DMS114 treated with DMSO at 0.1 percent for 48 hours (cell line): ENCODE measurements around the gene PARP1.
"Not testable (repeated sequence)": the region's sequence is repeated elsewhere in the genome, so short reads cannot be mapped to it uniquely, and the experiment has no call there.

Source experiments
- DNase-seq: peaks from one replicate; lab custom pipeline; 2025; ENCODE audit not compliant: unreplicated experiment; lab: John Stamatoyannopoulos, UW

PARP1 gene

DNA sequence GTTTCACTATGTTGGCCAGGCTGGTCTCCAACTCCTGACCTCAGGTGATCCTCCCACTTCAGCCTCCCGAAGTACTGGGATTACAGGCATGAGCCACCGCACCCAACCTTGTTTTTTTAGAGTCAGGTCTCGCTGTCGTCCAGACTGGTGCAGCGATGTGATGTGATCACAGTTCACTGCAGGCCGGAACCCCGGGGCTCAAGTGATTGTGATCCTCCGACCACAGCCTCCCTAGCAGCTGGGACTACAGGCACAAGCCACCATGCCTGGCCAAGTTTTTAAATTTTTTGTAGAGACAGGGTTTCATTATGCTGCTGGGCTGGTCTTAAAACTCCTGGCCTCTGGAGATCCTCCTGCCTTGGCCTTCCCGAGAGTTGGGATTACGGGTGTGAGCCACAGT is 52.9 kb downstream of the PARP1 start:
- DNase-seq = no peak

DNA sequence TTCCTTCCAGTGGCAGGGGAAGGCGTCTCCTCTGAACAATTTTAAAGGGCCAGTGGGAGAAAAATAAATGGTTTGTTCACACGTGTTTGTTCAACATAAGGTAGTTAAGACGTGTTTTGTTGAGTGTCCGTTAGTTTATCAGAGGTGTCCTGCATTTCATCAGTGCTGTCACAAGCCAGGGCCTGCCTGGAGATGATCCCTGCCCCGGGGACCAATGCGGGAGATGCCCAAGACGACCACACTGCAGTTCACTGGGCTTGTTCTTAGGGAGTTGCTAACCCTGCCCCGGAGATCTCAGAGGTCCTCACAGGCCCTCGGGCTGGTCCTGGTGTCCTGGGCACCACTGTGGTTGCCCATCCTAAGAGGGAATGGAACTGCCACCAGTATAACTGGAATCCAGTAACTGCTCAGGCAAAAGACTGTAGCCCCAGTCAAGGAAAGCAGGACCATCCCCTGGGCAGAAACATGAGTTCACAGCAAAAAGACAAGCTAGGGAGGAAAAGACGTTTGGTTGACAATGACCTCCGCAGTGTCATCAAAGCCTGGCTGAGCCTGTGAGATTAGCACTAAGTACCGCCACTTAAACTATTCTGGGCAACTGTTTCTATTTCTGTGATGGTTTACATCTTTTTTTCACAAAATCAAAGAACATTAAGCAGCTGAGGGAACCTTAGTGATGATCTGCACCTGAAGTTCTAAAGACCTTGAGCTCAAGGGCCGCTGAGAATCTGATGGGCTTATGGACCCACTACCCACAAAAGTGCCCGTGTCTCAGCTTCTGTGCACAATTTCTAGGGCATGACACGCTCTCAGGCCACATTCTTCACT is 54.0 kb downstream of the PARP1 start:
- no peak for DNase-seq

DNA sequence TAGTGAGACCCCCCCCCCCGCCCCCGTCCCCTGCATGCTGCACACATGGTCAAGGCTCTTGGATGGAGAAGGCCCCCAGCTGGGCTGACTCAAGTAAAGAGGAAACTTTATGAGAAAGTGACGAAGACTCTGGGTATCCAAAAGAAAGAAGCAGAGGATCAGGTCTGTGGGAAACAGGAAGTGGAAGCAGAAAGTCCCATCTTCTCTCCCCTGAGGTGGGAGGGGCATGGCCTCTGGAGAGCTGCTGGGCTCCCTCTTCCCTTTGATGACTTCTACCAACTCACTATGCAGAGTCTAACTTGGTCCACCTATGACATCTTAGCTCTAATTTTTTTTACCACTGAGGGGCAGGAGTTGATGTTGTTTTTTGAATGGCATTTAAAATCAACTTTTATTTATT is 56.2 kb downstream of the PARP1 start:
- DNase-seq = no peak

DNA sequence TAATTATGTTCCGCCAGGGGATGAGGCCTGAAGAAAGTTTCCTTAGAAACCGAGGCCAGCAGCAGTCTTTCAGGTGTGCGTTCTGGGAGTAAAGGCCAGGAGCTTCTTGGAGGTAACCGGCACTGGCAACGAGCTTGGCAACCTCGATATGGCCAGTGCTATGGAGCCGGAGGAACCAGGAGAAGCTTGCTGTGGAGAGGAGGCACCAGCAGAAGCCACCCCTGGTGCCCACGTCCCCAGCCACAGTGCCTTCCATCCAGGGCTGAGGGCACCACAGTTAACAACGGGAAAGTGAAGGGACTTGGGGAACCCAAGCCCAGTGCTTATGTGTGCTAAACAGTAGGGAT is 57.4 kb downstream of the PARP1 start:
- DNase-seq = no peak

DNA sequence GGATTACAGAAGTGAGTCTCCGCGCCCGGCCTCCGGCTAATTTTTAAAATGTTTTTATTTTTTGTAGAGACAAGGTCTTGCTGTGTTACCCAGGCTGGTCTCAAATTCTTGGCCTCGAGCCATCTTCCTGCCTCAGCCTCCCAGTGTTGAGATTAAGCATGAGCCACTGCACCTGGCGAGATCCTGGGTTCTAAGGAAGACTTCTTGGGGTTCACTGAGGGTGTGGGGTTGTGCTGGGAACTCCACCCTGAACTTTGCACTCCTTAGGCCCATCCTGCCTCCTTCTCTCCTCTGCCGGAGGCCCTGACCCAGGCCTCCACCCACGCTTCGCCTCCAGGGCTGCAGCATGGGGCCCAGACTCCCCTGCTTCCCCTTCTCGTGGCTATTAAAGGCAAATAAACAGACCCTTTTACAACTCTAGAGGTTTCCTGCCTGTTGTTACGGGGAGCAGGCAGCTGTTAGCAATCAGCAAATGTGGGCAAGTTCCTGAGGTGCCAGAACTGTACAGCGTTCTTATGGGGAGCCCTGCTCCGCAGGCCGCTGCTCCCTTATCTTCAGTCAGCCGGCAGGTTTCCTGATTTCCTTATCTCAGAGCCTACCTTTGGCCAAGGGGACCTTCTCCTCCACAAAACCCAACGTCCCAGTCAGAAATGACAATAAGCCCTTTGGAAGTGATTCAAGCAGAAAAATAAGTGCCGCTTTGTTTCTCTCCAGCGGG is 57.9 kb downstream of the PARP1 start:
- no peak for DNase-seq

DNA sequence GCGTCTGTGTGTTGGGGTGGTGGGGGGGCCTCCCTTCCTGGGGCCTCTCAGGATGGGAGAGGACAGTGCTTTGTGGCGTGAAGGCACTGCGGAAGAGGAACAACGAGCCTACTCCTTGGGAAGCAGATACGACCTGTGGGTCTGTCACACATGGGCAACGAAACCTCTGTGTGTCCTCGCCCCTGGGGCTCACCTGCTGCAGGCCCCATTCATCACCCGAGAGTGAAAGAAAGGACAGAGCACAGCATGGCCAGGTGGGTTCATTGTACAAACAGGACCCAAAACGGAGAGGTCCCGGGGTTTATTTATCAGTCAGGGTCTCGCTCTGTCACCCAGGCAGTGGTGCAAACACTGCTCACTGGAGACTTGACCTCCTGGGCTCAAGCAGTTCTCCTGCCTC is 58.8 kb downstream of the PARP1 start:
- DNase-seq = no peak

DNA sequence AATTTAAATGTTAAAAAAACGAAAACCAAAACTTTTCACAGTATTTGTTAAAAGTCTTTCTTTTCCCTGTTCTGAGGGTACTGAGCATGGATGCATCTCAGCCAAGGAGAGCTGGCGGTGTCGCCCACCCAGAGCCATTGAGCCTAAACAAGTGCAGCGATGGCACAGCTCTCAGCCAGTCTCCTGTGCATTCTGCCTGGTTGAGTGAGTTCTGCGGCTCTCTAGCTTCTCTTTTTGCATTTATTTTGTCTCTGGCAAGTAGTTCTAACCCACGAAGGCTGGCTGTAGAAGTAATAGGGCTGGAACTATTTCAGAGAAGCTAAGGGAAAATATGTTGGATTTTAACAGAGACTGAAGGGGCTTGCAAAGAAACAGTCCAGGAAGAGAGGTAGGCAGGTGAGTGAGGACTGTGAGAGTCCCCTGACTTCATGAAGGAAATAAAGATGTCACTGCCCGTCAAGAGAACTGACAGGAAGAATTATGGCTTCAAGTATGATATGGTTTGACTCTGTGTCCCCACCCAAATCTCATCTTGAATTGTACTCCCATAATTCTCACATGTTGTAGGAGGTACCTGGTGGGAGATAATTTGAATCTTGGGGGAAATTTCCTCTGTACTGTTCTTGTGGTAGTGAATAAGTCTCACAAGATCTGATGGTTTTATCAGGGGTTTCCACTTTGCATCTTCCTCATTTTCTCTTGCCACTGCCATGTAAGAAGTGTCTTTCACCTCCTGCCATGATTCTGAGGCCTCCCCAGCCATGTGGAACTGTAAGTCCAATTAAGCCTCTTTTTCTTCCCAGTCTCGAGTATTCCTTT is 63.2 kb downstream of the PARP1 start:
- no peak for DNase-seq

DNA sequence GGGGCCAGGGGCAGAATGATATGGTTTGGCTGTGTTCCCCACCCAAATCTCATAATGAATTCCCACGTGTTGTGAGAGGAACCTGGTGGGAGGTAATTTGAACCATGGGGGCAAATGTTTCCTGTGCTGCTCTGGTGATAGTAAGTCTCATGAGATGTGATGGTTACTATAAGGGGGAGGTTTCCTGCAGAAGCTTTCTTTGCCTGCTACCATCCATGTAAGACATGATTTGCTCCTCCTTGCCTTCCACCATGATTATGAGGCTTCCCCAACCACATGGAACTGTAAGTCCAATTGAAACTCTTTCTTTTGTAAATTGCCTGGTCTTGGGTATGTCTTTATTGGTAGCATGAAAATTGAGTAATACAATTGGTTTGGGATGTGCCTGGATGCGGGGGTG is 65.2 kb downstream of the PARP1 start:
- no peak for DNase-seq

DNA sequence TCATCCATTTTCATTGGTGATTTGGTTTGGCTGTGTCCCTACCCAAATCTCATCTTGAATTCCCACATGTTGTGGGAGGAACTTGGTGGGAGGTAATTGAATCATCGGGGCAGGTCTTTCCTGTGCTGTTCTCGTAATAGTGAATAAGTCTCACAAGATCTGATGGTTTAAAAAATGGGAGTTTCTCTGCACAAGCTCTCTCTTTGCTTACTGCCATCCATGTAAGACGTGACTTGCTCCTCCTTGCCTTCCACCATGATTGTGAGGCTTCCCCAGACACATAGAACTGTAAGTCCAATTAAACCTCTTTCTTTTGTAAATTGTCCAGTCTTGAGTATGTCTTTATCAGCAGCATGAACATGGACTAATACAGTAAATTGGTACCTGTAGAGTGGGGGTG is 67.8 kb downstream of the PARP1 start:
- DNase-seq = not testable (repeated sequence)

DNA sequence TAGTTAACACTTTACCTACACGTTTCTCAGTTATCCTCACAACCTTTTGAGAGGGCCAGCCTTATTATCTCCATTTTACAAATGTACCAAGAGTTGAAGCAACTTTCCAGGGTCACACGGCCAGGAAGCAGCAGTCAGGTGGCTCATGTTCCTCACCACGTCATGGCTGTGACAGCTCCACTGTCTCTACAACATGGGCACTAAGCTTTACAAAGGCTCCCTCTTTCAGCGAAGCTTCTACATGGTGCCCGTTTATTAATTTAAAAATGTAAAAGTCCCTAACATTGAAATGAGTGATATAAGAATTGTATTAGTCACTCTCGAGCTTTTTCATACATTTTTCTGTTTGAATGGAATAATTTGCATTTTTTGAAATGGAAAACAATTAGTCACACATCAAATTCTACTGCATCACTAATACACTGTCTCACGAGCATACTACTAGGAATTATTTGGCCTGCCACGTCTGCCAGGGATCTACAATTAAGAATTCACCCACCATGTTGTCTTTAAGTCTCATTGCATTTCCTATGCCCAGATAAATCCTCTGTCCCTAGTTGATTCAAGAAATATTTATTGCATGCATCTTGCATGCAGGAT is 70.5 kb downstream of the PARP1 start:
- no peak for DNase-seq

DNA sequence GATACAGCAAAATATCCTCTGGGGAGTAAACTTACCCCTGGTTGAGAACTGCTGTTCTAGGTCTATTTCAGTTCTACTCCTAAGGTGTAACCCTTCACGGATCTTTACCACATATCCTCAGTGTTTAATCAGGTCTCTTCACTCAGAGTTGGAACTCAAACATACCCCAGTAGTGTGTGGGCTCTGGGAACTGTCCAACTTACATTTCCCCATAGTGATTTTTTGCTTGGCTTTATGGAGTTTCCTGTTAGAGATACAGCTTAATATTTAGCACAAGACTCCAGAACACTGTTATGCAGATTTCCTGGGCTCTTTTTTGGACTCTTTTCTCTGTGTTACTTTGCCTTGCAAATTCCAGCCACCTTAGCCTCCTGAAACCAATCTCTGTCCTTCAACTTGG is 72.2 kb downstream of the PARP1 start:
- DNase-seq = no peak

DNA sequence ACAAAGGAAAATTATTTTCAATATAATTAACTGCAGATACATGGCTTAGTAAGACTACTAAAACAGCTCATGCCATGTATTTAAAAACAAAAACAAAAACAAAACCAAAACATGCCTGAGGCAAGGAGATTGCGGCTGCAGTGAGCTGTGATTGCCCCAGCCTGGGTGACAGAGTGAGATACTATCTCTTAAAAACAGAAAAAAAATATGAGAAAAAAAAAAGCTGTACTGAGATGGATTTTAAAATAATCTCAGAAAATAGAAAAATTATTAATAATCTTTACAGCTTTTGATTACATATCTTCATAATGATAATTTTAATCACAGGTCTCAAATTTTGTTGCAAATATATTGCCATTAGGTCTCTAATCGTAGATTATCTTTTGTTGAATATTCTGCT is 74.9 kb downstream of the PARP1 start:
- DNase-seq = no peak

DNA sequence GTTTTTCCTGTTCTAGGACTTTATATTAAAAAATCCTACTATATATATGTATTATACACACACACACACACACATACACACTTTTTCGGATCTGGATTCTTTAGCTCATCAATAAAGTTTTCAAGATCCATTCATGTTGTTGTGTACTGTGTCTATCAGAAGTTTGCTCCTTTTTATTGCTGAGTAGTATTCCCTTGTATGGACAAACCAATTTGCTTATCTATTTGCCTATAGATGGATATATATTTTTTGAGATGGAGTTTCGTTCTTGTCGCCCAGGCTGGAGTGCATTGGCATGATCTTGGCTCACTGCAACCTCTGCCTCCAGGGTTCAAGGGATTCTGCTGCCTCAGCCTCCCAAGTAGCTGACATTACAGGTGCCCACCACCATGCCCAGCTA is 78.7 kb downstream of the PARP1 start:
- DNase-seq = no peak

DNA sequence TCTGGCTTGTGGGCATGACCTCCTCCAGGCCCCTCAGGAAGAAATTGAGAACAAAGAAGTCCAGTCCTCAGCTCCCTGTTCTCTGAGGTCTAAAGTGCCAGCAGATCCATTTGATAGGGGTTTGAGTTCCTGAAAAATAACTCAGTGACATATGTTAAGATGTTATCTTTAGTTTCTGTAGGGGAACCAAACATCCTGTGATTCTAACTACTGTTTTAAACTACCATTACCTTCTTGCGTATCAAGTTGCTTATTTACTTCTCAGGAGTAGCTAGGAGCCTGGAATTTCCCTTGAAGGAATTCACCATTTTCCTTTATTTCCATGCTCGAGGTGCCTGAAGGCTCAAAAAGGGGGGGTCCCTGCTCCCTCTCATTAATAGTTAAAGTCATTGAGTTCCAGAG is 80.1 kb downstream of the PARP1 start:
- DNase-seq = no peak

DNA sequence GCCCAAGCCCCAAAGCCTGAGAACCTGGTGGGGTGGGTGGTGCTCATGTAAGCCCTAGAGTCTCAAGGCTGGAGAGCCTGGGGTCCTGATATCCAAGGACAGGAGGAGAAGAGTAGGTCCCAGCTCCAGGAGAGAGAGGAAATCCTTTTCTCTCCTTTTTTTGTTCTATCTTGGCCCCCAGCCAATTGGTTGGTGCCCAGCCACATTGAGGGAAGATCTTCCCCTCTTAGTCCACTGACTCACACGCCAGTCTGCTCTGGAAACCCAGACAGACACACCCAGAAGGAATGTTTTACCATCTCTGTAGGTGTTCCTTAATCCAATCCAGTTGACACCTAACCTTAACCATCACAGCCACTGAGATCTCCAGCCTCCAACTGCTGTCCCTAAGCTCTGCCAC is 82.7 kb downstream of the PARP1 start:
- DNase-seq = no peak

DNA sequence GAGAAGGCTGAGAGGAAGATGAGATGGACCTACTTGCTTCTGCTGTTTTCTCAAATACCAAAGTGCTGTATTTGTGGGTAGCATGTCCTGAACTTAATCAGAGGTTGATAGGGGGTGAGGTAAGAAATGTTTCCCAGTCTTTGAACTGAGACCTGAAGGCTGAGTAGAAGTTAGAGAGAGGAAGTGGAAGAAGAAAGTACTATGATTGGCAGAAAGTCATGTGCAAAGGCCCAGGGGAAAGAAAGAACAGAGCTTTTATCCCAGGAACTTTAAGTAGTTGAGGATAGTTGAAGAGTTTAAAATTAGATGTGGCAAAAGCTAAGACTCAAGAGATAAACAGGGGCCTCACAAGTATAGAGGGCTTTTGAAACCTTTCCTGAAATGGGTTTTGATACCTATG is 83.4 kb downstream of the PARP1 start:
- DNase-seq = no peak

DNA sequence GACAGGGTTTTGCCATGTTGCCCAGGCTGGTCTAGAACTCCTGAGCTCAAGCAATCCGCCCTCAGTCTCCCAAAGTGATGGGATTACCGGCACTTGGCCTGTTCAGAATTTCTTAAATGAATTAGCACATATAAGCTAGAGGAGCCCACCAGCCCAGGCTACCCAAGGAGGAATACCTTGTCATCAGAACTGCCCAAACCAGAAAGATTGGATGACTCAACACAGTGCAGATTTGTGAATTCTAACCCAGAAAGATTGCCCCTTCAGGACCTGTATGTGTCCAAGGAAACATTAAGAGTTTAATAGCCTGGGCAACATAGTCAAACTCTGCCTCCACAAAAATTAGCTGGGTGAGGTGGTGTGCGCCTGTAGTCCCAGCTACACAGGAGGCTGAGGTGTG is 84.9 kb downstream of the PARP1 start:
- no peak for DNase-seq

DNA sequence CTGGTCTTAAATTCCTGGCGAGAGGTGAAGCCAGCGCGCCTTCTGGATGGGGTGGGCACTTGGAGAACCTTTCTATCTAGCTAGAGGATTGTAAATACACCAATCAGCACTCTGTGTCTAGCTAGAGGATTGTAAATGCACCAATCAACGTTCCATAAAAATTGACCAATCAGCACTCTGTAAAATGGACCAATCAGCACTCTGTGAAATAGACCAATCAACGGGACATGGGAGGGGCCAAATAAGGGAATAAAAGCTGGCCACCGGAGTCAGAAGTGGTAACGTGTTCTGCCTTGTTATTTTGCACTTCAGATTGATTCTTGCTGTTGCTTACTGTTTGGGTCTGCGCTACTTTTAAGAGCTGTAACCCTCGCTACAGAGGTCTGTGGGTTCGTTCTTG is 87.0 kb downstream of the PARP1 start:
- DNase-seq = no peak

DNA sequence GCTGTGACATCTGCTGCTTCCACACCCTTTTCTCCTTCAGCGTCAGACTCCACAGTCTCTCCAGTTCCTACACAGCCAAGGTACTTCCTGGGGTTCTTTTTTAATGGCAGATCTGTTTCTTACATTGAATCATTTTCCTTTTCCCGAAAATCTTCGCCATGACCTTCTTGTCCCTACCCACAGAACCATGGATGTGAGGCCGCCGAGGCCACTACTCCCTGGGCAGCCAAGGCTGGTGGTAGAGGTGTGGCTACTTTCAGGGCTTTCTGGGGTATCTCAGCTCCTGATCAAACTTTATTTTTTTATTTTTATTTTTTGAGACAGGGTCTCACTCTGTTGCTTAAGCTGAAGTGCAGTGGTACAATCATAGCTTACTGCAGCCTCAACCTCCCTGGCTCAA is 89.4 kb downstream of the PARP1 start:
- DNase-seq = no peak

DNA sequence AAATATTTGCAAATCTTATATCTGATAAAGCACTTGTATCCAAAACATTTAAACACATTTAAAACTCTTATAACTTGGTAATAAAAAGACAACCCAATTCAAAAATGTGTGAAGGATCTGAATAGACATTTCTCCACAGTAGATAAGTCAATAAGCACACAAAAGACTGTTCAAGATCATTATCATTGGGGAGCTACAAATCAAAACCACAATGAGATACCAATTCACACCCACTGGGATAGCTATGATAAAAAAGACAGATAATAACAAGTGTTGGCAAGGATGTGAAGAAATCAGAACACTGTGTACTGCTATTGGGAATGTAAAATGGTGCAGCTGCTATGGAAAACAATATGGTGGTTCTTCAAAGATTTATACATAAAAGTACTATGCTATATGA is 93.8 kb downstream of the PARP1 start:
- DNase-seq = no peak

DNA sequence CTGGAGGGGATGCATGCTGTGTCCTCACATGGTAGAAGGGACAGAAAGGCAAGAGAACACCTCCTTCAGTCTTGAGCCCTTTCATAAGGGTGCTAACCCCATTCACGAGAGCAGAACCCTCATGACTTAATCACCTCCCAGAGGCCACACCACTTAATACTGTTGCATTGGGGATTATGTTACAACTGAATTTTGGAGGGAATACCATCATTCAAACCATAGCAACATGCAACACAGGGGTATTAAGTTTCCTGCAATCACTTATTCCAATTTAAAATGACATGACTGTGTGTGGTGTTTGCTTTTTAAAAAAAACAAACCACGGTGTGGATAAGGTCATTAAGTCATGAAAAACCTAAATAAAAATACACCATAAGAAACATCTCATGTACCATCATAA is 95.8 kb downstream of the PARP1 start:
- DNase-seq = no peak

DNA sequence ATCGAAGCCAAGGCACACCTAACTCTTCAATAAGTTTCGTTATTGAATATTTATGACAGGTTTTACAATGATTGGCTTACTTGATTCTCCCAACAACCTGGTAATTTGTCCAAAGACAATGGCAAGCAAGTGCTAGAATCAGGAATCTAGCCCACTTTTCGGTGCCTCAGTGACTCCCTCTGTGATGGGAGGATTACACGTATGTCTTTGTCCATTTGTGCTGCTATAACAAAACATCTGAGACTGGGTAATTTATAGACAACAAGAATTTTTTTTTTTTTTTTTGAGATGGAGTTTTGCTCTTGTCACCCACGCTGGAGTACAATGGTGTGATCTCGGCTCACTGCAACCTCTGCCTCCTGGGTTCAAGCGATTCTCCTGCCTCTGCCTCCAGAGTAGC is 96.5 kb downstream of the PARP1 start:
- no peak for DNase-seq
